Lung (tissue), 12 donors: ENCODE results near the gene P2RX7. TPM values are rescaled to one million over a fixed set of nuclear protein-coding genes. Genes with fewer than 3 reads are reported as not detected.

Source experiments
- ATAC-seq: fragments of 200-7000 bp; cut with Tn5 transposase; one replicate; pipeline ENCODE4 v1.9.1; 2020; ENCODE audit warnings: moderate number of reproducible peaks; ENCODE audit not compliant: insufficient read depth, low FRiP score
- DNase-seq, 3 donors: peaks; one replicate each; pipeline ENCODE4 v3.0.0-alpha.2; 2013 to 2017
- H3K27ac ChIP-seq, 2 donors: one replicate each; pipeline ENCODE4 v1.5.1; 2013; ENCODE audit warnings: mild to moderate bottlenecking in 2 of 2, moderate library complexity in 2 of 2, control low read depth in 1 of 2, inconsistent platforms in 1 of 2, low read depth in 1 of 2, low read length in 1 of 2
- H3K27me3 ChIP-seq, 3 donors: one replicate each; pipeline ENCODE4 v1.5.1; 2013; ENCODE audit warnings: low read length in 2 of 3; ENCODE audit not compliant: control insufficient read depth in 3 of 3, insufficient read depth in 3 of 3
- H3K36me3 ChIP-seq, 4 donors: one replicate each; pipeline ENCODE4 v1.5.1; 2013; ENCODE audit warnings: low read length in 4 of 4, mild to moderate bottlenecking in 1 of 4, moderate library complexity in 1 of 4; ENCODE audit not compliant: control insufficient read depth in 4 of 4, insufficient read depth in 4 of 4
- H3K4me1 ChIP-seq, 5 donors: one replicate each; pipeline ENCODE4 v1.5.1; 2013; ENCODE audit warnings: low read length in 5 of 5, mild to moderate bottlenecking in 2 of 5, moderate library complexity in 1 of 5; ENCODE audit not compliant: control insufficient read depth in 5 of 5, insufficient read depth in 5 of 5
- H3K4me3 ChIP-seq: one replicate; pipeline ENCODE4 v1.5.1; 2013; ENCODE audit warnings: mild to moderate bottlenecking, control low read depth, moderate library complexity
- H3K9ac ChIP-seq, 2 donors: one replicate each; pipeline ENCODE4 v1.5.1; 2013; ENCODE audit warnings: low read length in 2 of 2, control low read depth in 1 of 2; ENCODE audit not compliant: insufficient read depth in 1 of 2
- H3K9me3 ChIP-seq, 4 donors: one replicate each; pipeline ENCODE4 v1.5.1; 2013; ENCODE audit warnings: low read length in 3 of 4, mild to moderate bottlenecking in 1 of 4, moderate library complexity in 1 of 4; ENCODE audit not compliant: control insufficient read depth in 4 of 4, insufficient read depth in 3 of 4
- WGBS, 2 donors: extraction: QIAGEN DNeasy Blood & Tissue Kit; methylation state at CpG; one replicate each; pipeline ENCODE4 v1.1.7; 2013; 5-methylcytosine and 5-hydroxymethylcytosine counted together
- polyA plus RNA-seq, 2 donors: library from polyadenylated mRNA; stranded (reverse); fragments of 200-250 nt; gene quantifications; one replicate each; pipeline ENCODE4 v1.2.1, GENCODE V29; 2013
- total RNA-seq, 2 donors: library from RNA; depleted of rRNA in 1 of 2; stranded (reverse); fragments of >200 nt in 1 of 2; gene quantifications; one replicate each; pipeline ENCODE4 v1.2.1, GENCODE V29; 2014 to 2021
- TF ChIP-seq, protein P1 (sequence below): IDR thresholded peaks from 2 replicates; pipeline ENCODE4 v1.5.1; 2012; ENCODE audit warnings: mild to moderate bottlenecking; ENCODE audit errors: control extremely low read depth, extremely low read depth
- donor health status: control.
- donor health status: control.
- donor health status: Bipolar disorder and iron deficiency.
- donor health status: healthy.
- donor health status: DM: yes; HTN: yes; CAD: no.

The P2RX7 gene
- total and polyA plus RNA-seq, 4 donors = 5.3 to 17.1 (median 8.3) TPM

- Histone ChIP-seq H3K36me3 (peaks cover 0 to 28% (median 8%) of the 10 kb centered on the region in 4 donors), H3K27ac (no peak overlapping the region), H3K27me3 (no peaks in the 10 kb centered on the region), H3K9me3 (no peaks in the 10 kb centered on the region), H3K4me1 (peaks cover 0 to 5% (median 0%) of the 10 kb centered on the region in 5 donors), H3K4me3 (no peak overlapping the region), H3K9ac (no peak overlapping the region)
- no peak for DNase-seq
- WGBS, 2 donors = 95 to 99% methylated on average over 3 of the region's 3 CpGs
- TF ChIP-seq, protein P1, sequence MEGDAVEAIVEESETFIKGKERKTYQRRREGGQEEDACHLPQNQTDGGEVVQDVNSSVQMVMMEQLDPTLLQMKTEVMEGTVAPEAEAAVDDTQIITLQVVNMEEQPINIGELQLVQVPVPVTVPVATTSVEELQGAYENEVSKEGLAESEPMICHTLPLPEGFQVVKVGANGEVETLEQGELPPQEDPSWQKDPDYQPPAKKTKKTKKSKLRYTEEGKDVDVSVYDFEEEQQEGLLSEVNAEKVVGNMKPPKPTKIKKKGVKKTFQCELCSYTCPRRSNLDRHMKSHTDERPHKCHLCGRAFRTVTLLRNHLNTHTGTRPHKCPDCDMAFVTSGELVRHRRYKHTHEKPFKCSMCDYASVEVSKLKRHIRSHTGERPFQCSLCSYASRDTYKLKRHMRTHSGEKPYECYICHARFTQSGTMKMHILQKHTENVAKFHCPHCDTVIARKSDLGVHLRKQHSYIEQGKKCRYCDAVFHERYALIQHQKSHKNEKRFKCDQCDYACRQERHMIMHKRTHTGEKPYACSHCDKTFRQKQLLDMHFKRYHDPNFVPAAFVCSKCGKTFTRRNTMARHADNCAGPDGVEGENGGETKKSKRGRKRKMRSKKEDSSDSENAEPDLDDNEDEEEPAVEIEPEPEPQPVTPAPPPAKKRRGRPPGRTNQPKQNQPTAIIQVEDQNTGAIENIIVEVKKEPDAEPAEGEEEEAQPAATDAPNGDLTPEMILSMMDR = no peak
- no peak for ATAC-seq
These were observed 86.8 kb downstream of the P2RX7 start for GRCh38 chr12:121219353-121219986.

DNA sequence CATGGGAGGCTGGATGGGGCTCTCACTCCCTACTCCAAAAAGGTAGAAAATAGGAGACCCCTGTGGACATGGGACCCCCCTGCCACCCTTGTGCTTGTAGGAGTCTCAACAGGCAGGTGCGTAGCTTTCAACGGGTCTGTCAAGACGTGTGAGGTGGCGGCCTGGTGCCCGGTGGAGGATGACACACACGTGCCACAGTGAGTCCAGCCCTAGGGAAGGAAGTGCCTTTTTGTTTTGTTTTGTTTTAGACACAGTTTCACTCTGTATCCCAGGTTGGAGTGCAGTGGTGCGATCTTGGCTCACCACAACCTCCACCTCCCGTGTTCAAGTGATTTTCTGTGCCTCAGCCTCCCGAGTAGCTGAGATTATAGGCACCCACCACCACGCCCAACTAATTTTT is 90.2 kb downstream of the P2RX7 start:
- Histone ChIP-seq H3K9me3 (no peaks in the 10 kb centered on the region), H3K27ac (no peak overlapping the region), H3K27me3 (no peaks in the 10 kb centered on the region), H3K36me3 (peaks cover 0 to 28% (median 9%) of the 10 kb centered on the region in 4 donors), H3K9ac (no peak overlapping the region), H3K4me3 (no peak overlapping the region), H3K4me1 (no peaks in the 10 kb centered on the region)
- WGBS, 2 donors = 67 to 85% methylated on average over 10 of the region's 10 CpGs
- no peak for DNase-seq
- ATAC-seq = no peak
- TF ChIP-seq, protein P1 = no peak

DNA sequence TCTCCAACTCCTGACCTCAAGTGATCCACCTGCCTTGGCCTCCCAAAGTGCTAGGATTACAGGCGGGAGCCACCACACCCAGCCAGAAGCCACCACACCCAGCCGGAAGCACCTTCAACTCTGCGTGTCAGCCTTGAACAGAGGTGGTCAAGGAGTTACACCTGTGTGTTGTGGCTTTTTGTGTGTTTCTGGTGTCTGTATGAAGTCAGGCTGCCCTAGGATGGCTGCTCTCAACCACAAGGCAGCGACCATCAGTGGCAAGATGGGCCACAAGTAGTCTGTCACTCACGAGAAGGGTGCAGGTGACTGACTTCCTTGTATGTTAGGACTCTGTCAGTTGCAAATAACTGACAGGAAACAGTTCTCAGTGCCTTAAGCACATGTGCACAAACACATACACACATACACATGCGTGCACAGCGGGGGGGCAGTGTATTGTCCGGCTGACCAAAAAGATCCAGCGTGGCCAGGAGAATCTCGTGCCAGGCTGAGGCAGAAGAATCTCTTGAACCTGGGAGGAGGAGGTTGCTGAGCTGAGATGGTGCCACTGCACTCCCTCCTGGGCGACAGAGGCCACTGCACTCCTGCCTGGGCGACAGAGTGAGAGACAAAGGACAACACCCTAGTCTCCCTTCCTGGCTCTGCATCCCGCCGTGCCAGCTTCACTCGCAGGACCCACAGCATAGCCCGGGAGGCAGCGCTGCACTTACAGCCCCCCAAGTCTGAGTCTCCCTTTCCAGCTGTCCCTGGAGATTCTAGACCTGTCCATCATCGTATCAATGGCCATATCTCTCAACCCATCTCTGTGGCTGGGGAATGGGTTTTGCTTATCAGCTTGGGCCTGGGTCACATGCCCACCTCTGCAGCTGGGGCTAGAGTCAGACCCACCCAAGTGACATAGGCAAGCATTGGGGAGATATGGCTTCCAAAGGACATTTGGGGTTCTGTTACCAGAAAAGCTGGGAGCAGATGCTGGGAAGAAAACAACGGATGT is 90.9 kb downstream of the P2RX7 start:
- Histone ChIP-seq H3K36me3 (peaks cover 0 to 23% (median 9%) of the 10 kb centered on the region in 4 donors), H3K9me3 (no peaks in the 10 kb centered on the region), H3K9ac (no peak overlapping the region), H3K27ac (no peak overlapping the region), H3K27me3 (no peaks in the 10 kb centered on the region), H3K4me3 (no peak overlapping the region), H3K4me1 (no peaks in the 10 kb centered on the region)
- no peak for DNase-seq
- WGBS, 2 donors = 62 to 76% methylated on average over 19 of the region's 19 CpGs
- no peak for ATAC-seq
- TF ChIP-seq, protein P1 = no peak
